HUES48 (cell line): Measurements from ENCODE around the gene UBXN10.

Source experiments
- H3K27ac ChIP-seq: one replicate; pipeline ENCODE4 v1.7.0; 2013; ENCODE audit warnings: low read depth, low read length, inconsistent platforms
- H3K27me3 ChIP-seq: 2 replicates; pipeline ENCODE4 v1.6.1; 2013; ENCODE audit warnings: mild to moderate bottlenecking, low read length; ENCODE audit not compliant: control insufficient read depth, insufficient read depth
- H3K36me3 ChIP-seq: 2 replicates; pipeline ENCODE4 v1.6.1; 2013; ENCODE audit warnings: low read length; ENCODE audit not compliant: control insufficient read depth, insufficient read depth
- H3K4me1 ChIP-seq: 2 replicates; pipeline ENCODE4 v1.6.1; 2013; ENCODE audit warnings: mild to moderate bottlenecking, low read length; ENCODE audit not compliant: control insufficient read depth, insufficient read depth
- H3K4me3 ChIP-seq: 2 replicates; pipeline ENCODE4 v1.5.1; 2013; ENCODE audit warnings: mild to moderate bottlenecking, low read depth, low read length
- H3K9ac ChIP-seq: 2 replicates; pipeline ENCODE4 v1.6.1; 2013; ENCODE audit warnings: mild to moderate bottlenecking, low read depth, low read length, moderate library complexity
- H3K9me3 ChIP-seq: 2 replicates; pipeline ENCODE4 v1.6.1; 2013; ENCODE audit warnings: low read length; ENCODE audit not compliant: control insufficient read depth, insufficient read depth

UBXN10 gene

GRCh38 chr1:20185834-20186782 is at the start of gene UBXN10, which contains the start of gene PLA2G2C:
UBXN10 (plus strand) TSS chr1:20186096; CDS start chr1:20190562, 4,466 bp downstream.
PLA2G2C (minus strand) TSS chr1:20186518; CDS start chr1:20177363, 9,155 bp downstream.
- Histone ChIP-seq H3K4me3 (peak within 1 kb of the TSS; percentile 74), H3K9ac (peak within 1 kb of the TSS; percentile 64; the same call in 1 of the 2 replicates), H3K9me3 (no peaks in the 10 kb centered on the region), H3K27me3 (peaks cover 32% of the 10 kb centered on the region), H3K4me1 (peaks cover 9% of the 10 kb centered on the region; the same call in 1 of the 2 replicates), H3K36me3 (no peaks in the 10 kb centered on the region), H3K27ac (no peak within 1 kb of the TSS)

- Histone ChIP-seq H3K4me3 (no peak overlapping the region), H3K4me1 (no peaks in the 10 kb centered on the region), H3K27ac (no peak overlapping the region), H3K27me3 (no peaks in the 10 kb centered on the region), H3K9ac (no peak overlapping the region), H3K9me3 (no peaks in the 10 kb centered on the region), H3K36me3 (no peaks in the 10 kb centered on the region)
Observed at GRCh38 chr1:20136249-20136648, 49.6 kb upstream of the UBXN10 start.

GRCh38 chr1:20137055-20137454 is 48.8 kb upstream of the UBXN10 start:
- H3K9ac ChIP-seq: no peak overlapping the region
- H3K9me3 ChIP-seq: no peaks in the 10 kb centered on the region
- no peak overlapping the region for H3K27ac ChIP-seq
- no peak overlapping the region for H3K4me3 ChIP-seq
- no peaks in the 10 kb centered on the region for H3K27me3 ChIP-seq
- H3K4me1 ChIP-seq: no peaks in the 10 kb centered on the region
- no peaks in the 10 kb centered on the region for H3K36me3 ChIP-seq

- Histone ChIP-seq H3K27me3 (no peaks in the 10 kb centered on the region), H3K9me3 (no peaks in the 10 kb centered on the region), H3K9ac (no peak overlapping the region), H3K36me3 (no peaks in the 10 kb centered on the region), H3K27ac (no peak overlapping the region), H3K4me1 (no peaks in the 10 kb centered on the region), H3K4me3 (no peak overlapping the region)
Observed at GRCh38 chr1:20137604-20138003, 48.3 kb upstream of the UBXN10 start.

- no peaks in the 10 kb centered on the region for H3K27me3 ChIP-seq
Observed at GRCh38 chr1:20138346-20138745, 47.5 kb upstream of the UBXN10 start.

GRCh38 chr1:20138961-20139550 is 46.8 kb upstream of the UBXN10 start, which contains the start of gene PLA2G2F:
PLA2G2F (plus strand) TSS chr1:20139323; CDS start chr1:20139428, 105 bp downstream.
- no peaks in the 10 kb centered on the region for H3K4me1 ChIP-seq

More at GRCh38 chr1:20138346-20138745, 47.5 kb upstream of the UBXN10 start:
- H3K4me1 ChIP-seq: no peaks in the 10 kb centered on the region
- no peak overlapping the region for H3K4me3 ChIP-seq
- H3K9me3 ChIP-seq: no peaks in the 10 kb centered on the region
- no peak overlapping the region for H3K27ac ChIP-seq
- H3K9ac ChIP-seq: no peak overlapping the region
- no peaks in the 10 kb centered on the region for H3K36me3 ChIP-seq

GRCh38 chr1:20139776-20140612 is 45.9 kb upstream of the UBXN10 start:
- no peaks in the 10 kb centered on the region for H3K36me3 ChIP-seq
- H3K4me3 ChIP-seq: no peak overlapping the region
- no peak overlapping the region for H3K9ac ChIP-seq
- no peaks in the 10 kb centered on the region for H3K4me1 ChIP-seq
- H3K9me3 ChIP-seq: no peaks in the 10 kb centered on the region
- H3K27me3 ChIP-seq: no peaks in the 10 kb centered on the region
- H3K27ac ChIP-seq: no peak overlapping the region

More at GRCh38 chr1:20138961-20139550, 46.8 kb upstream of the UBXN10 start, which contains the start of gene PLA2G2F:
- Histone ChIP-seq H3K9me3 (no peaks in the 10 kb centered on the region), H3K4me3 (no peak within 1 kb of the TSS), H3K27ac (no peak within 1 kb of the TSS), H3K36me3 (no peaks in the 10 kb centered on the region), H3K9ac (no peak within 1 kb of the TSS), H3K27me3 (no peaks in the 10 kb centered on the region)

GRCh38 chr1:20141001-20141400 is 44.9 kb upstream of the UBXN10 start:
- no peak overlapping the region for H3K27ac ChIP-seq
- H3K4me3 ChIP-seq: no peak overlapping the region
- H3K4me1 ChIP-seq: no peaks in the 10 kb centered on the region
- H3K36me3 ChIP-seq: no peaks in the 10 kb centered on the region
- H3K9ac ChIP-seq: no peak overlapping the region
- no peaks in the 10 kb centered on the region for H3K9me3 ChIP-seq
- no peaks in the 10 kb centered on the region for H3K27me3 ChIP-seq

- Histone ChIP-seq H3K9me3 (no peaks in the 10 kb centered on the region), H3K27me3 (no peaks in the 10 kb centered on the region), H3K27ac (no peak overlapping the region), H3K4me1 (no peaks in the 10 kb centered on the region), H3K36me3 (no peaks in the 10 kb centered on the region), H3K9ac (no peak overlapping the region), H3K4me3 (no peak overlapping the region)
Observed at GRCh38 chr1:20141466-20141865, 44.4 kb upstream of the UBXN10 start.

- Histone ChIP-seq H3K9ac (no peak overlapping the region), H3K27me3 (no peaks in the 10 kb centered on the region), H3K36me3 (no peaks in the 10 kb centered on the region), H3K4me3 (no peak overlapping the region), H3K4me1 (no peaks in the 10 kb centered on the region), H3K27ac (no peak overlapping the region), H3K9me3 (no peaks in the 10 kb centered on the region)
Observed at GRCh38 chr1:20142001-20142710, 43.7 kb upstream of the UBXN10 start.
